GM12801 (cell line): Measurements from ENCODE around the gene ADH1B.

ENCODE experiments used
- CTCF ChIP-seq: IDR thresholded peaks from one replicate; pipeline ENCODE4 v1.5.1; 2011; ENCODE audit warnings: control low read depth; ENCODE audit not compliant: insufficient read length; ENCODE audit errors: extremely low read depth

The ADH1B gene

GRCh38 chr4:99356992-99357391 is 35.8 kb upstream of the ADH1B start:
- no peak for TF ChIP-seq CTCF

GRCh38 chr4:99352602-99353537 is 31.7 kb upstream of the ADH1B start, which contains the start of gene ADH1C:
ADH1C (minus strand) TSS chr4:99352746; CDS start chr4:99352675, 71 bp downstream.
- no peak for TF ChIP-seq CTCF

GRCh38 chr4:99351487-99351886 is 30.3 kb upstream of the ADH1B start:
- TF ChIP-seq CTCF = no peak

GRCh38 chr4:99349338-99349737 is 28.1 kb upstream of the ADH1B start:
- no peak for TF ChIP-seq CTCF

GRCh38 chr4:99341426-99341825 is 20.2 kb upstream of the ADH1B start:
- no peak for TF ChIP-seq CTCF

- TF ChIP-seq CTCF = no peak
These were observed 18.0 kb upstream of the ADH1B start for GRCh38 chr4:99339172-99339571.

GRCh38 chr4:99336553-99336952 is 15.4 kb upstream of the ADH1B start:
- no peak for TF ChIP-seq CTCF
